Astrocyte (in vitro differentiated cells and primary cell): ENCODE results near the gene PLIN4. TPM values are rescaled to one million over a fixed set of nuclear protein-coding genes. Genes with fewer than 3 reads are reported as not detected.

Source experiments
- DNase-seq: peaks from one replicate; pipeline ENCODE4 v3.0.0-alpha.2; 2010; ENCODE audit warnings: low read depth
- FAIRE-seq: peaks from 2 replicates; lab custom pipeline; 2011; peaks lifted over from hg19 to GRCh38; lab: Jason Lieb, UNC
- H2AFZ ChIP-seq: 2 replicates; pipeline ENCODE4 v1.6.0; 2012; ENCODE audit warnings: low read depth, low read length, inconsistent platforms
- H3K27ac ChIP-seq: 2 replicates; pipeline ENCODE4 v1.5.1; 2011; ENCODE audit warnings: low read depth, low read length, inconsistent platforms
- H3K27me3 ChIP-seq: 2 replicates; pipeline ENCODE4 v1.6.0; 2011; ENCODE audit warnings: low read length, inconsistent platforms; ENCODE audit not compliant: insufficient read depth
- H3K36me3 ChIP-seq: 2 replicates; pipeline ENCODE4 v1.5.1; 2011; ENCODE audit warnings: low read length, inconsistent platforms; ENCODE audit not compliant: insufficient read depth
- H3K4me1 ChIP-seq: 2 replicates; pipeline ENCODE4 v1.5.1; 2011; ENCODE audit warnings: low read length, inconsistent platforms; ENCODE audit not compliant: insufficient read depth
- H3K4me2 ChIP-seq: 2 replicates; pipeline ENCODE4 v1.6.0; 2012; ENCODE audit warnings: low read length, inconsistent platforms
- H3K4me3 ChIP-seq: 2 replicates; pipeline ENCODE4 v1.5.1; 2011; ENCODE audit warnings: low read depth, mild to moderate bottlenecking, low read length, inconsistent platforms; ENCODE audit not compliant: insufficient read depth
- H3K79me2 ChIP-seq: 2 replicates; pipeline ENCODE4 v1.6.0; 2012; ENCODE audit warnings: mild to moderate bottlenecking, low read length, inconsistent platforms; ENCODE audit not compliant: insufficient read depth
- H3K9ac ChIP-seq: 2 replicates; pipeline ENCODE4 v1.6.0; 2012; ENCODE audit warnings: mild to moderate bottlenecking, low read length, inconsistent platforms
- H3K9me3 ChIP-seq: 2 replicates; pipeline ENCODE4 v1.5.1; 2012; ENCODE audit warnings: low read depth, mild to moderate bottlenecking, low read length, inconsistent platforms; ENCODE audit not compliant: insufficient read depth
- H4K20me1 ChIP-seq: 2 replicates; pipeline ENCODE4 v1.6.0; 2012; ENCODE audit warnings: low read length, inconsistent platforms; ENCODE audit not compliant: insufficient read depth
- H3K27ac Mint-ChIP-seq: one replicate; pipeline ENCODE4 v1.8.0; 2021; ENCODE audit warnings: mild to moderate bottlenecking, mixed read lengths; ENCODE audit not compliant: unreplicated experiment
- H3K27me3 Mint-ChIP-seq: one replicate; pipeline ENCODE4 v1.8.0; 2021; ENCODE audit warnings: low read depth, mixed read lengths; ENCODE audit not compliant: unreplicated experiment
- H3K36me3 Mint-ChIP-seq: one replicate; pipeline ENCODE4 v1.8.0; 2021; ENCODE audit warnings: low read depth, mixed read lengths; ENCODE audit not compliant: unreplicated experiment
- H3K4me1 Mint-ChIP-seq: one replicate; pipeline ENCODE4 v1.8.0; 2021; ENCODE audit warnings: low read depth, mixed read lengths; ENCODE audit not compliant: unreplicated experiment
- H3K4me3 Mint-ChIP-seq: one replicate; pipeline ENCODE4 v1.8.0; 2021; ENCODE audit warnings: mild to moderate bottlenecking, moderate library complexity, mixed read lengths; ENCODE audit not compliant: unreplicated experiment
- H3K9me3 Mint-ChIP-seq: one replicate; pipeline ENCODE4 v1.8.0; 2021; ENCODE audit warnings: mild to moderate bottlenecking, mixed read lengths; ENCODE audit not compliant: unreplicated experiment
- EZH2 ChIP-seq: IDR thresholded peaks from 2 replicates; pipeline ENCODE4 v1.6.1; 2012; ENCODE audit warnings: mild to moderate bottlenecking, low read length, inconsistent platforms; ENCODE audit not compliant: insufficient read depth
- total RNA-seq: library from RNA; stranded (reverse); gene quantifications from 2 replicates; pipeline ENCODE4 v1.2.1, GENCODE V29; 2021
- TF ChIP-seq, protein P1 (sequence below): IDR thresholded peaks from 2 replicates; pipeline ENCODE4 v1.5.1; 2011; ENCODE audit warnings: low read depth, mild to moderate bottlenecking, inconsistent platforms, low read length, moderate library complexity; ENCODE audit not compliant: insufficient read depth

Gene PLIN4
- total RNA-seq, 1 donor from 2014 or later, result 0.05 TPM

DNA sequence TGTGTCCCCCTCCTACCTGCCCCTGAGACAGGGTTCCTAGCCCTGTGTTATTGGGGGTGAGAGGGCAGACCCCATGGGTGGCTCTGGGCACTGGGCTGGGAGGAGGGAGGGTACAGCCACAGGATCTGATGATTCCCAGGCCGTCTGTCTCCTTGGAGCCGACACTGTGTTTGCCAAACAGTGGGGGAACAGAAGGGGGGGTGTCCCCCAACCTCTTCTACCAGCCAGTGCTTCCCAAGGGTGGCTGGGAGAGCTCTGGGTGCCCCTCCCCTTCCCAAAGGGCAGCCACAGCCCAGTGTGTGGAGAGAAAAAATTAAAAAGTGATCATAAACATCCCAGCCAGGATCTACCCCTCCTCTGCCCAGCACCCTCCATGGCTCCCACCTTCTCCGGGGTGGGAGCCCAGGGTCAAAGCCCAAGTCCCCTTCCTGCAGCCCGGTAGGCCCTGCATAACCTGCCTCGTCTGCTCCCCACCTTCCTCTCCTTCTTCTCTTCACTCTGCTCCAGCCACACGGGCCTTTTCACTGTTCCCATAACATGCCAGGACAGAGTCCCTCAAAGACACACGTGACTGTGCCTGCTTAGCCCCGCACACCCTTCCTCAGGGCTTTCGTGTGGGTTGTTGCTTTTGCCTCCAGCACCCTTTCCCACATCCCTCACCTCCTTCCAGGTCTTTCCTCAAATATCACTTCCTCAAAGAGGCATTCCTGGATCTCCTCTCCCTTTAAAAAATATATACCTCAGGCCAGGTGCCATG lies 1.4 kb upstream of the PLIN4 start:
- H3K27ac Mint-ChIP-seq, result no peak overlapping the region
- TF ChIP-seq, protein P1, sequence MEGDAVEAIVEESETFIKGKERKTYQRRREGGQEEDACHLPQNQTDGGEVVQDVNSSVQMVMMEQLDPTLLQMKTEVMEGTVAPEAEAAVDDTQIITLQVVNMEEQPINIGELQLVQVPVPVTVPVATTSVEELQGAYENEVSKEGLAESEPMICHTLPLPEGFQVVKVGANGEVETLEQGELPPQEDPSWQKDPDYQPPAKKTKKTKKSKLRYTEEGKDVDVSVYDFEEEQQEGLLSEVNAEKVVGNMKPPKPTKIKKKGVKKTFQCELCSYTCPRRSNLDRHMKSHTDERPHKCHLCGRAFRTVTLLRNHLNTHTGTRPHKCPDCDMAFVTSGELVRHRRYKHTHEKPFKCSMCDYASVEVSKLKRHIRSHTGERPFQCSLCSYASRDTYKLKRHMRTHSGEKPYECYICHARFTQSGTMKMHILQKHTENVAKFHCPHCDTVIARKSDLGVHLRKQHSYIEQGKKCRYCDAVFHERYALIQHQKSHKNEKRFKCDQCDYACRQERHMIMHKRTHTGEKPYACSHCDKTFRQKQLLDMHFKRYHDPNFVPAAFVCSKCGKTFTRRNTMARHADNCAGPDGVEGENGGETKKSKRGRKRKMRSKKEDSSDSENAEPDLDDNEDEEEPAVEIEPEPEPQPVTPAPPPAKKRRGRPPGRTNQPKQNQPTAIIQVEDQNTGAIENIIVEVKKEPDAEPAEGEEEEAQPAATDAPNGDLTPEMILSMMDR, result no peak
- no peak for TF ChIP-seq EZH2

GRCh38 chr19:4519172-4519496 lies 848 bp upstream of the PLIN4 start:
- H3K27me3 Mint-ChIP-seq, result peaks cover 29% of the 10 kb centered on the region

More for the DNA sequence above, 1.4 kb upstream of the PLIN4 start:
- no peak overlapping the region for H3K27ac ChIP-seq
- Mint-ChIP-seq H3K4me1 (peaks cover 6% of the 10 kb centered on the region), H3K27me3 (peaks cover 29% of the 10 kb centered on the region), H3K9me3 (peaks cover 3% of the 10 kb centered on the region), H3K4me3 (no peak overlapping the region), H3K36me3 (no peaks in the 10 kb centered on the region)
- H3K36me3 ChIP-seq, result no peaks in the 10 kb centered on the region
- no peak overlapping the region for H3K4me2 ChIP-seq
- no peaks in the 10 kb centered on the region for H4K20me1 ChIP-seq
- H3K9ac ChIP-seq, result no peak overlapping the region
- no peak overlapping the region for H2AFZ ChIP-seq
- no peaks in the 10 kb centered on the region for H3K9me3 ChIP-seq
- H3K27me3 ChIP-seq, result no peaks in the 10 kb centered on the region
- no peak overlapping the region for H3K4me3 ChIP-seq
- H3K4me1 ChIP-seq, result no peaks in the 10 kb centered on the region
- no peak for DNase-seq
- no peaks in the 10 kb centered on the region for H3K79me2 ChIP-seq
- no peak for FAIRE-seq

More at GRCh38 chr19:4519172-4519496, 848 bp upstream of the PLIN4 start:
- Histone ChIP-seq H4K20me1 (no peaks in the 10 kb centered on the region), H3K27ac (no peak overlapping the region), H3K4me1 (no peaks in the 10 kb centered on the region), H3K79me2 (no peaks in the 10 kb centered on the region), H3K4me3 (no peak overlapping the region), H3K36me3 (no peaks in the 10 kb centered on the region), H3K9me3 (no peaks in the 10 kb centered on the region), H3K27me3 (no peaks in the 10 kb centered on the region), H3K9ac (no peak overlapping the region), H2AFZ (no peak overlapping the region), H3K4me2 (no peak overlapping the region)
- FAIRE-seq (no peak), DNase-seq (no peak)
- Mint-ChIP-seq H3K9me3 (peaks cover 3% of the 10 kb centered on the region), H3K4me3 (no peak overlapping the region), H3K27ac (no peak overlapping the region), H3K4me1 (peaks cover 6% of the 10 kb centered on the region), H3K36me3 (no peaks in the 10 kb centered on the region)
- TF ChIP-seq EZH2, result no peak
- TF ChIP-seq, protein P1, result no peak
